NT2/D1 (cell line): ENCODE data around the gene CA12.

Experiments
- DNase-seq: peaks from one replicate; pipeline ENCODE4 v3.0.0-alpha.2; 2011; ENCODE audit warnings: low read depth, low spot score
- H3K27me3 ChIP-seq: 2 replicates; pipeline ENCODE4 v1.6.0; 2011; ENCODE audit warnings: mild to moderate bottlenecking; ENCODE audit not compliant: insufficient read length, insufficient read depth
- H3K36me3 ChIP-seq: 2 replicates; pipeline ENCODE4 v1.6.1; 2011; ENCODE audit warnings: mild to moderate bottlenecking, low read length, mixed read lengths; ENCODE audit not compliant: insufficient read depth, insufficient read length
- H3K4me1 ChIP-seq: 2 replicates; pipeline ENCODE4 v1.5.1; 2011; ENCODE audit not compliant: insufficient read depth, insufficient read length
- H3K4me3 ChIP-seq: 2 replicates; pipeline ENCODE4 v1.5.1; 2011; ENCODE audit warnings: low read depth; ENCODE audit not compliant: insufficient read length
- H3K9ac ChIP-seq: 2 replicates; pipeline ENCODE4 v1.6.0; 2011; ENCODE audit warnings: low read depth; ENCODE audit not compliant: insufficient read length
- H3K9me3 ChIP-seq: 2 replicates; pipeline ENCODE4 v1.5.1; 2011; ENCODE audit warnings: mild to moderate bottlenecking, low read length; ENCODE audit not compliant: insufficient read depth
- SUZ12 ChIP-seq: IDR thresholded peaks from 2 replicates; pipeline ENCODE4 v1.6.1; 2011; ENCODE audit not compliant: insufficient read length, insufficient read depth; ENCODE audit errors: extremely low read depth
- YY1 ChIP-seq: IDR thresholded peaks from 2 replicates; pipeline ENCODE4 v1.6.1; 2011; ENCODE audit not compliant: insufficient read length, insufficient read depth
- ZNF274 ChIP-seq: IDR thresholded peaks from 2 replicates; pipeline ENCODE4 v1.6.1; 2011; ENCODE audit warnings: mild to moderate bottlenecking, low read depth, low read length

CA12 gene

DNA sequence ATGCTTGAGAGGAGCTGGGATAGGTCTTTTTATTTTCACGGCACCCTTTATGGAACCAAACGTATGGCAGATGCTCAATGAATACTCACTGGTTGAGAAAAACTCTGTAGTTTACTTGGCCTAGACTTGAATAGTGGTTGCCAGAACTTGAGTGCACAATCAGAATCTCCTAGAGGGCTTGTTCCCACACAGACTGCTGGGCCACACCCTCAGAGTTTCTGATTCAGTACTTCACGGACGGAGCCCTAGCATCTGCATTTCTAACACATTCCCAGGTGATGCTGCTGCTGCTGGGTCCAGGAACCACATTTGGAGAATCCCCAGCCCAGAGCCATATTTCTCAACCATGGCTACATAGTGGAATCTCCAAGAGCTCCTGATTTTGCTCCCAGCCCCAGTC, 24.6 kb downstream of the CA12 start:
- Histone ChIP-seq H3K36me3 (no peaks in the 10 kb centered on the region), H3K9ac (no peak overlapping the region), H3K4me3 (no peak overlapping the region), H3K27me3 (no peaks in the 10 kb centered on the region), H3K9me3 (no peaks in the 10 kb centered on the region), H3K4me1 (peaks cover under 1% of the 10 kb centered on the region)
- TF ChIP-seq YY1 (no peak), ZNF274 (no peak), SUZ12 (no peak)
- no peak for DNase-seq

DNA sequence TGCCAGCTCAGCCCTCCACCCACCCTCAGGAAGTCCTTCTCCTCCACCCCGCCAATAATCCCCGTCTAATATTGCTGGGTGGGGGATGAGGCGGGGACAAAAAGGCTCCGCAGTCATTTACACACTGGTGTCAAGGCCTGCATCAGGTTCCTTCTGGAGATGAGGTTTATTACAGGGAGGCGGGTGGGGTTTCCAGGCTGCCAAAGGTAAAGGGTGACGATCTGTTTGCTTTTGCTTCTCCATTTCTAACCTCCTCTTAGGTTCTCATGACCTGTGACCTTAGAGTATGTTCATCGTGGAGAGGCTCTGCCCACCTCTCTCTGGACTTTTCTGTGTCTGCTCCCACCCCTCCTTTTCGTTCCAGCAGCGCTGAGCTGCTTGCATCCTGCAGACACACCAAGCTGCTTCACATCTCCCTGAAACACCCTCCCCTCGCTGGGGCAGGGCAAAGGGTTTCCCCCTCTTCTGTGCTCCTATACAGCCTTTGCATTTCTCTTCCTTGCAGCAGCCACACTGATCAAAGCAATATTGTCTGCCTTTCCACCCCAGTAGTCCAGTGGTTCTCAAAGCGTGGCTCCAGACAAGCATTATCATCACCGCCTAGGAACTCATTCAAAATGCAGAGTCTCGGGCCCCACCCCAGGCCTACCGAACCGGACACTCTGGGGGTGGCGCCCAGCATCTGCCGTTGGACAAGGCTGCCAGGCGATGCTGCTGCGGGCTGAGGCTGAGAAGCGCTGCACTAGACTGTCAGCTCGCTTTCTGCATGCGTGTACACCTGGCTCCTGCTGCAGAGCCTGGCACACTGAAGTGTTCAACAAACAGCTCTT, 26.6 kb downstream of the CA12 start:
- no peaks in the 10 kb centered on the region for H3K27me3 ChIP-seq
- no peak for DNase-seq
- no peak overlapping the region for H3K9ac ChIP-seq
- no peak for TF ChIP-seq SUZ12
- no peak for TF ChIP-seq YY1
- no peak for TF ChIP-seq ZNF274
- H3K4me1 ChIP-seq: no peaks in the 10 kb centered on the region
- H3K36me3 ChIP-seq: no peaks in the 10 kb centered on the region
- no peaks in the 10 kb centered on the region for H3K9me3 ChIP-seq
- no peak overlapping the region for H3K4me3 ChIP-seq

DNA sequence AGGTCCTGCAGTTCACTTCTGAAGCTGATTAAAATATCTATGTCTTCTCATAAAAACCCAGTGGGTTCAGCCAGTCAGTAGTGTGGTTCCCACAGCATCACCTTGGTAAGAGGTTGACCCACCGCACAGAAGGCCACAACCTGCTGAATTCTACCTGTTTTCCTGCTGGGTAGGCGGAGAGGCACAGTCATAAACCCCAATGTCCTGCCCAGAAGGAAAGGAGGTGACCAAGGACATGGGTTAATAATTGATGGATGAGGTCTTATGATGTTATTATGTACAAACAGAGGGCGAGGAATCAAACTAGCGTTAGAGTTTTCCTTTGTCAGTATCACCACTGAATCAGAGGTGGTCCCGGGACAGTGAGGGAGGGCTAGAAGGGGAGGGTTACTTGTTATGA, 27.8 kb downstream of the CA12 start:
- TF ChIP-seq ZNF274 (no peak), SUZ12 (no peak), YY1 (no peak)
- no peaks in the 10 kb centered on the region for H3K4me1 ChIP-seq
- no peak overlapping the region for H3K4me3 ChIP-seq
- DNase-seq: no peak
- no peak overlapping the region for H3K9ac ChIP-seq
- no peaks in the 10 kb centered on the region for H3K36me3 ChIP-seq
- no peaks in the 10 kb centered on the region for H3K9me3 ChIP-seq
- H3K27me3 ChIP-seq: no peaks in the 10 kb centered on the region

DNA sequence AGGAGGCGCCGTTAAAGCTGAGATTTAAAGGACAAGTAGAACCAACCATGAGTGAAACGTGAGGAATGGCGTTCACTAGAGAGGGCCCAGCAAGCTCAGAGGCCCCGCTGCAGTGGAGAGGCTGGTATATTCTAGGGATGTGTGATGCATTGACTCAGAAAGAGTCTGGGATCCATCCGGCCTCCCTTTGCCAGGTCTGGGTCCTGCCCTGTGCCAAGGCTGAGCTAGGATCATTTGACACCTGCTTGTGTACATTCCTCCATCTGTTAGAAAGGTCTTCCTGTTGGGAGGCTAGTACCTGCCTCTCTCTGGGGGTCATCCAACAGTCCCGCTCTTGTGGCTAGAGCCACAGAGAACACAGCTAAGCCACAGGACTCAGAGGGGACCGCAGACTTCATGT, 28.4 kb downstream of the CA12 start:
- Histone ChIP-seq H3K4me1 (no peaks in the 10 kb centered on the region), H3K4me3 (no peak overlapping the region), H3K9me3 (no peaks in the 10 kb centered on the region), H3K9ac (no peak overlapping the region), H3K27me3 (no peaks in the 10 kb centered on the region), H3K36me3 (no peaks in the 10 kb centered on the region)
- DNase-seq: no peak
- TF ChIP-seq YY1 (no peak), SUZ12 (no peak), ZNF274 (no peak)

DNA sequence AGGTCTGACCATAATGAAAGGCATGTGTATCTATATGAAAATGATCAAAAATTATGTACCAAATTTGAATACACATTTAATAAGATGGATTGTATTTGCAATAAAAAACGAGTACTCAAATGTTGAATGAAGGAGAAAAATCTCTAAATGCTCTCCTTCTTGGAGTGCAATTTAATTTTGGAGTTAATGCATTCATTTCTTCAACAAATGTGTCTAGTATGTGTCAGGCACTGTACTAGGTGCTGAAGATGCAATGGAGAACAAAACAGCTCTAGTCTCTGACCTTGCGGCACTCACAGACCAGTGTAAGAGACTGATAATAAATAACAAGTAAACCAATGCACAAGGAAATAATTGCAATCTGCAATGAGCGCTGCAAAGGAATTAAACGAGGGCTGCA, 28.8 kb downstream of the CA12 start:
- Histone ChIP-seq H3K9me3 (no peaks in the 10 kb centered on the region), H3K27me3 (no peaks in the 10 kb centered on the region), H3K9ac (no peak overlapping the region), H3K4me1 (no peaks in the 10 kb centered on the region), H3K4me3 (no peak overlapping the region), H3K36me3 (no peaks in the 10 kb centered on the region)
- TF ChIP-seq ZNF274 (no peak), SUZ12 (no peak), YY1 (no peak)
- no peak for DNase-seq

- no peak overlapping the region for H3K9ac ChIP-seq
- no peaks in the 10 kb centered on the region for H3K27me3 ChIP-seq
- no peaks in the 10 kb centered on the region for H3K4me1 ChIP-seq
- no peak overlapping the region for H3K4me3 ChIP-seq
- no peaks in the 10 kb centered on the region for H3K9me3 ChIP-seq
- TF ChIP-seq YY1 (no peak), SUZ12 (no peak), ZNF274 (no peak)
- no peaks in the 10 kb centered on the region for H3K36me3 ChIP-seq
- no peak for DNase-seq
Measured at GRCh38 chr15:63351170-63351569, 30.5 kb downstream of the CA12 start.

DNA sequence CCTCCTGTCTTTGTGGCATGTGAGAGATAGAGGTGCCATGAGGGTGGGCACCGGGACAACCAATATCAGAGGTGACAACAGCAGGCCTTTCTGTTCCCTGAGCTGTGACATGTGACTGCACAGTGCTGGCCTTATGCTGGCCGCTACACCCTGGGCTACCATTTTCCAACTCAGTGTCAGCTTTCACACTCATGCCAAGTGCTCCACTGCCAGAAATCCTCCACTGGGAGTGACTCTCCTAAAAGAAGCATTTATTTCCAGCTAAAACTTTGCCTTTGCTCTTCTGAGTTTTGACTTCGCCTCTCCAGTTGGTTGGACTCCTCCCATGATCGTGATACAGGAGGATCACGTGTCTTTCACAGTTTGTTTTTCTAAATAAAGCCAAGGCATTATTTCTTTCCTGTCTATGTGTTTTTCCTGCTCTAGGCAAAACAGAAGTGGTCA, 31.4 kb downstream of the CA12 start:
- H3K27me3 ChIP-seq: no peaks in the 10 kb centered on the region
- TF ChIP-seq YY1: no peak
- no peak for TF ChIP-seq SUZ12
- TF ChIP-seq ZNF274: no peak
- no peaks in the 10 kb centered on the region for H3K36me3 ChIP-seq
- H3K4me3 ChIP-seq: no peak overlapping the region
- H3K9ac ChIP-seq: no peak overlapping the region
- H3K4me1 ChIP-seq: no peaks in the 10 kb centered on the region
- H3K9me3 ChIP-seq: no peaks in the 10 kb centered on the region
- no peak for DNase-seq
